OCI-LY7 (cell line): Measurements from ENCODE around the gene TBC1D24.

ENCODE experiments used
- EZH2phosphoT487 ChIP-seq: fragments of 200-600 bp; sonication (generic); IDR thresholded peaks from 2 replicates; pipeline ENCODE4 v1.6.1; 2018; ENCODE audit warnings: low read depth, borderline replicate concordance, mild to moderate bottlenecking, mixed run types, antibody characterized with exemption, low read length, moderate library complexity, mixed read lengths
- TF ChIP-seq, protein P1 (sequence below): fragments of 200-600 bp; sonication (generic); conservative IDR thresholded peaks from 2 replicates; pipeline ENCODE4 v1.5.1; 2014; ENCODE audit warnings: mild to moderate bottlenecking, antibody characterized with exemption, low read length, moderate library complexity, mixed read lengths

- TF ChIP-seq, protein P1, sequence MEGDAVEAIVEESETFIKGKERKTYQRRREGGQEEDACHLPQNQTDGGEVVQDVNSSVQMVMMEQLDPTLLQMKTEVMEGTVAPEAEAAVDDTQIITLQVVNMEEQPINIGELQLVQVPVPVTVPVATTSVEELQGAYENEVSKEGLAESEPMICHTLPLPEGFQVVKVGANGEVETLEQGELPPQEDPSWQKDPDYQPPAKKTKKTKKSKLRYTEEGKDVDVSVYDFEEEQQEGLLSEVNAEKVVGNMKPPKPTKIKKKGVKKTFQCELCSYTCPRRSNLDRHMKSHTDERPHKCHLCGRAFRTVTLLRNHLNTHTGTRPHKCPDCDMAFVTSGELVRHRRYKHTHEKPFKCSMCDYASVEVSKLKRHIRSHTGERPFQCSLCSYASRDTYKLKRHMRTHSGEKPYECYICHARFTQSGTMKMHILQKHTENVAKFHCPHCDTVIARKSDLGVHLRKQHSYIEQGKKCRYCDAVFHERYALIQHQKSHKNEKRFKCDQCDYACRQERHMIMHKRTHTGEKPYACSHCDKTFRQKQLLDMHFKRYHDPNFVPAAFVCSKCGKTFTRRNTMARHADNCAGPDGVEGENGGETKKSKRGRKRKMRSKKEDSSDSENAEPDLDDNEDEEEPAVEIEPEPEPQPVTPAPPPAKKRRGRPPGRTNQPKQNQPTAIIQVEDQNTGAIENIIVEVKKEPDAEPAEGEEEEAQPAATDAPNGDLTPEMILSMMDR, result no peak
- TF ChIP-seq EZH2phosphoT487, result no peak
Measured at GRCh38 chr16:2515180-2515851, 40.4 kb downstream of the TBC1D24 start.
